ENCODE results near the gene IKZF1. TPM values are rescaled to one million over a fixed set of nuclear protein-coding genes. Genes with fewer than 3 reads are reported as not detected.

Gene IKZF1
- total RNA-seq, 1 donor from 2014 or later, result 44.9 TPM

- Histone ChIP-seq H3K4me1 (no peaks in the 10 kb centered on the region), H3K9me3 (no peaks in the 10 kb centered on the region), H3K27ac (no peak overlapping the region), H3K27me3 (no peaks in the 10 kb centered on the region), H3K4me3 (no peak overlapping the region), H3K36me3 (no peaks in the 10 kb centered on the region)
- TF ChIP-seq POLR2AphosphoS5 (IDR thresholded peaks at IDR 0.05; ENCODE audit: insufficient read depth in 1 of 2, low read depth in 1 of 2), result no peak
- TF ChIP-seq, protein P1, sequence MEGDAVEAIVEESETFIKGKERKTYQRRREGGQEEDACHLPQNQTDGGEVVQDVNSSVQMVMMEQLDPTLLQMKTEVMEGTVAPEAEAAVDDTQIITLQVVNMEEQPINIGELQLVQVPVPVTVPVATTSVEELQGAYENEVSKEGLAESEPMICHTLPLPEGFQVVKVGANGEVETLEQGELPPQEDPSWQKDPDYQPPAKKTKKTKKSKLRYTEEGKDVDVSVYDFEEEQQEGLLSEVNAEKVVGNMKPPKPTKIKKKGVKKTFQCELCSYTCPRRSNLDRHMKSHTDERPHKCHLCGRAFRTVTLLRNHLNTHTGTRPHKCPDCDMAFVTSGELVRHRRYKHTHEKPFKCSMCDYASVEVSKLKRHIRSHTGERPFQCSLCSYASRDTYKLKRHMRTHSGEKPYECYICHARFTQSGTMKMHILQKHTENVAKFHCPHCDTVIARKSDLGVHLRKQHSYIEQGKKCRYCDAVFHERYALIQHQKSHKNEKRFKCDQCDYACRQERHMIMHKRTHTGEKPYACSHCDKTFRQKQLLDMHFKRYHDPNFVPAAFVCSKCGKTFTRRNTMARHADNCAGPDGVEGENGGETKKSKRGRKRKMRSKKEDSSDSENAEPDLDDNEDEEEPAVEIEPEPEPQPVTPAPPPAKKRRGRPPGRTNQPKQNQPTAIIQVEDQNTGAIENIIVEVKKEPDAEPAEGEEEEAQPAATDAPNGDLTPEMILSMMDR (IDR thresholded peaks at IDR 0.05), result no peak
- TF ChIP-seq POLR2A (IDR thresholded peaks at IDR 0.05), result no peak
- DNase-seq (ENCODE audit: extremely low spot score in 2 of 2), result no peak
- intact Hi-C loops (cut with DNase I), result no loop called here
Observed at GRCh38 chr7:50300336-50300735, 4.2 kb upstream of the IKZF1 start.

GRCh38 chr7:50302486-50303334, 1.8 kb upstream of the IKZF1 start:
- Histone ChIP-seq H3K4me3 (no peak overlapping the region), H3K27ac (no peak overlapping the region), H3K9me3 (no peaks in the 10 kb centered on the region), H3K27me3 (no peaks in the 10 kb centered on the region), H3K4me1 (no peaks in the 10 kb centered on the region), H3K36me3 (no peaks in the 10 kb centered on the region)
- intact Hi-C loops (cut with DNase I), result no loop called here
- no peak for DNase-seq (ENCODE audit: extremely low spot score in 2 of 2)
- TF ChIP-seq, protein P1 (IDR thresholded peaks at IDR 0.05), result no peak
- no peak for TF ChIP-seq POLR2A (IDR thresholded peaks at IDR 0.05)

DNA sequence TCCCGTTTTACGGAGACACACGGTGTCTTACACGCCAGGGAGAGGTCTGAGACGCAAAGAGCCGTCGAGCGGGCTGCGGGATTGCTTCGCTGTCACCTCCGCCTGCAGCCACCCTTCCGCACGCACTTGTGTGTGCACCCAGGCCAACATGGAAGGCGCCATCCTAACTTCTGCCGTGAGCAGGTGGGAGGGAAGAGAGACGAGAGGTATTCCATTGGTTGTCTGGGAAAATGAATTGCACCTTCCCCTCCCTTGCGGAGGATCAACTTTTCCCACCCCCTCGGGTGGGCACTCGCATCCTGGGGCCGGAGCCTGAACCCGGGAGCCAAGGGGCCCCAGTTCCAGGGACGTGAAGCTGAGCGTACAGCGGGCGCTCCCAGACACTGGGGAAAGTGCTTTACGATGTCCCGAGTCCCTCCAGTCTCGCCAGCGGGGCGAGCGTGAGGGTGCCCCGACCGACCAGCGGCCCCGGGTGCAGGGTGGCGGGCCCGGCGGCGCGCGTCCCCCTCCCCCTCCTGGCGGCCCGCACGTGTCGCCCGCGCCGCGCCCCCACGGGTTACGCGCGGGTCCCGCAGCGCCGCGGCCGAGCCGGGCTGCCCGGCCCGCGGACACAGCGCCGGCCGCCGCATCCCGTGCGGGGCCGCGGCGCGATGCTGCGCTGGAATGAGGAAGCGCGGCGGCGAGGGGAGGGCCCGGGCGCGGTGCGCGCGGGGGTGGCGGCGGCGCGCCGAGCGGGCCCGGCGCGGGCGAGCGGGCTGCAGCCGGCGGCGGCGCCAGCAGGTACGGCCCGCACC, 984 bp upstream of the IKZF1 start:
- no peaks in the 10 kb centered on the region for H3K9me3 ChIP-seq
- DNase-seq (ENCODE audit: extremely low spot score in 2 of 2), result no peak
- H3K27ac ChIP-seq, result no peak overlapping the region
- H3K4me3 ChIP-seq, result peak overlapping the region; percentile 36 to 51
- intact Hi-C loops (cut with DNase I), result no loop called here
- H3K4me1 ChIP-seq, result no peaks in the 10 kb centered on the region
- no peaks in the 10 kb centered on the region for H3K36me3 ChIP-seq
- TF ChIP-seq POLR2AphosphoS5 (IDR thresholded peaks at IDR 0.05; ENCODE audit: insufficient read depth in 1 of 2, low read depth in 1 of 2) (no peak), POLR2A (IDR thresholded peaks at IDR 0.05) (no peak)
- TF ChIP-seq, protein P1 (IDR thresholded peaks at IDR 0.05), result no peak
- no peaks in the 10 kb centered on the region for H3K27me3 ChIP-seq

- Histone ChIP-seq H3K4me1 (no peaks in the 10 kb centered on the region), H3K9me3 (no peaks in the 10 kb centered on the region), H3K27me3 (no peaks in the 10 kb centered on the region), H3K4me3 (peak overlapping the region; percentile 36 to 51), H3K36me3 (no peaks in the 10 kb centered on the region), H3K27ac (peak overlapping the region; percentile 30)
- no peak for DNase-seq (ENCODE audit: extremely low spot score in 2 of 2)
- intact Hi-C loops (cut with DNase I), result no loop called here
- TF ChIP-seq POLR2A (IDR thresholded peaks at IDR 0.05), result no peak
- TF ChIP-seq, protein P1 (IDR thresholded peaks at IDR 0.05), result no peak
- no peak for TF ChIP-seq POLR2AphosphoS5 (IDR thresholded peaks at IDR 0.05; ENCODE audit: insufficient read depth in 1 of 2, low read depth in 1 of 2)
Observed at GRCh38 chr7:50304911-50305582, 531 bp downstream of the IKZF1 start.
